PC-9 (cell line): ENCODE data around the gene SNTG2. TPM values are rescaled to one million over a fixed set of nuclear protein-coding genes. Genes with fewer than 3 reads are reported as not detected.

ENCODE experiments used
- BruUV-seq: library from RNA; stranded (reverse); fragments of 400-500 nt; replicated peaks from 2 replicates; lab custom pipeline; 2021; lab: Mats Ljungman, UMichigan
- CTCF ChIA-PET: fragments of 300-600 bp; sonication (Branson Sonifier 250); formaldehyde crosslinking; loops from one replicate; lab custom pipeline; 2022; ENCODE audit warnings: antibody characterized with exemption; lab: Charles Lee
- POLR2A ChIA-PET: fragments of 300-600 bp; sonication (Branson Sonifier 250); formaldehyde crosslinking; loops from one replicate; lab custom pipeline; 2022; ENCODE audit warnings: antibody characterized with exemption; ENCODE audit not compliant: unreplicated experiment; lab: Charles Lee
- DNase-seq, 2 experiments: peaks; one replicate each; pipeline versions ENCODE4 v3.0.0 to v3.0.0-alpha.2; 2015 to 2022; ENCODE audit warnings: mixed read lengths in 1 of 2
- H2AFZ ChIP-seq: fragments of 200-600 bp; sonication (generic); 2 replicates; pipeline ENCODE4 v1.8.1; 2017; ENCODE audit warnings: antibody characterized with exemption
- H3F3A ChIP-seq: fragments of 200-600 bp; sonication (generic); 2 replicates; pipeline ENCODE4 v1.8.1; 2017; ENCODE audit warnings: antibody characterized with exemption, mild to moderate bottlenecking, low read depth; ENCODE audit not compliant: insufficient read depth
- H3K27ac ChIP-seq: fragments of 200-600 bp; sonication (generic); 2 replicates; pipeline ENCODE4 v1.6.1; 2016; ENCODE audit warnings: mixed run types
- H3K27me3 ChIP-seq: fragments of 200-600 bp; sonication (generic); 2 replicates; pipeline ENCODE4 v1.6.1; 2016; ENCODE audit warnings: low read depth, mixed run types; ENCODE audit not compliant: insufficient read depth
- H3K36me3 ChIP-seq: fragments of 200-600 bp; sonication (generic); 2 replicates; pipeline ENCODE4 v1.6.1; 2016; ENCODE audit warnings: low read depth, mixed run types
- H3K4me1 ChIP-seq: fragments of 200-600 bp; sonication (generic); replicated peaks from 2 replicates; pipeline ENCODE4 v1.6.1; 2016; ENCODE audit warnings: mixed run types; ENCODE audit not compliant: insufficient read depth
- H3K4me2 ChIP-seq: fragments of 200-600 bp; sonication (generic); 2 replicates; pipeline ENCODE4 v1.6.1; 2017; ENCODE audit warnings: mixed run types
- H3K4me3 ChIP-seq: fragments of 200-600 bp; sonication (generic); 2 replicates; pipeline ENCODE4 v1.6.1; 2016; ENCODE audit warnings: mixed run types
- H3K79me2 ChIP-seq: fragments of 200-600 bp; sonication (generic); 2 replicates; pipeline ENCODE4 v1.6.1; 2017; ENCODE audit warnings: low read depth, mixed run types
- H3K9me2 ChIP-seq: fragments of 200-600 bp; sonication (generic); 2 replicates; pipeline ENCODE4 v1.8.1; 2017; ENCODE audit warnings: mild to moderate bottlenecking; ENCODE audit not compliant: insufficient read depth
- H3K9me3 ChIP-seq: fragments of 200-600 bp; sonication (generic); 2 replicates; pipeline ENCODE4 v1.8.1; 2016; ENCODE audit warnings: low read depth; ENCODE audit not compliant: insufficient read depth
- H4K20me1 ChIP-seq: fragments of 200-600 bp; sonication (generic); 2 replicates; pipeline ENCODE4 v1.8.1; 2017; ENCODE audit not compliant: insufficient read depth
- EZH2 ChIP-seq: fragments of 200-600 bp; sonication (generic); IDR thresholded peaks from 2 replicates; pipeline ENCODE4 v1.8.0; 2017; ENCODE audit warnings: antibody characterized with exemption, low read depth
- intact Hi-C: fragments of 100-400 bp; cut with micrococcal nuclease; formaldehyde crosslinking; loops from one replicate; pipeline ENCODE4 v1.10.0; 2022; ENCODE audit not compliant: unreplicated experiment
- total RNA-seq: library from RNA; stranded (reverse); gene quantifications from 2 replicates; pipeline ENCODE4 v1.2.3, GENCODE V29; 2021
- TF ChIP-seq, protein P1 (sequence below): fragments of 200-600 bp; sonication (generic); conservative IDR thresholded peaks from 2 replicates; pipeline ENCODE4 v1.6.1; 2017; ENCODE audit warnings: mixed run types, antibody characterized with exemption, mild to moderate bottlenecking, moderate library complexity

Gene SNTG2
- total RNA-seq, 1 experiment from 2014 or later: not detected

DNA sequence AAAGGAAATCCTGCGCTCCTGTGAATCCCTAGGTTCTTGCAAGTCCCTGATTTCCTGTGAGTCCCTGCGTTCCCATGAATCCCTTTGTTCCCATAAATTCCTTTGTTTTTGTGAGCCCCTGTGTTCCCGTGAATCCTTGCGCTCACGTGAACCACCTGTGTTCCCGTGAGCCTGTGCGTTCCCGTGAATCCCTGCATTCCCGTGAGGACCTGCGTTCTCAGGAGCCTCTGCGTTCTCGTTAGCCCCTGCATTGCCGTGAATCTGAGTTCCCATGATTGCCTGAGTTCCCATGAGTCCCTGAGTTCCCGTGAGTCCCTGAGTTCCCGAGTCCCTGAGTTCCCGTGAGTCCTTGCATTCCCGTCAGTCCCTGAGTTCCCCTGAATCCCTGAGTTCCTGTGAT, 71.5 kb downstream of the SNTG2 start:
- TF ChIP-seq, protein P1, sequence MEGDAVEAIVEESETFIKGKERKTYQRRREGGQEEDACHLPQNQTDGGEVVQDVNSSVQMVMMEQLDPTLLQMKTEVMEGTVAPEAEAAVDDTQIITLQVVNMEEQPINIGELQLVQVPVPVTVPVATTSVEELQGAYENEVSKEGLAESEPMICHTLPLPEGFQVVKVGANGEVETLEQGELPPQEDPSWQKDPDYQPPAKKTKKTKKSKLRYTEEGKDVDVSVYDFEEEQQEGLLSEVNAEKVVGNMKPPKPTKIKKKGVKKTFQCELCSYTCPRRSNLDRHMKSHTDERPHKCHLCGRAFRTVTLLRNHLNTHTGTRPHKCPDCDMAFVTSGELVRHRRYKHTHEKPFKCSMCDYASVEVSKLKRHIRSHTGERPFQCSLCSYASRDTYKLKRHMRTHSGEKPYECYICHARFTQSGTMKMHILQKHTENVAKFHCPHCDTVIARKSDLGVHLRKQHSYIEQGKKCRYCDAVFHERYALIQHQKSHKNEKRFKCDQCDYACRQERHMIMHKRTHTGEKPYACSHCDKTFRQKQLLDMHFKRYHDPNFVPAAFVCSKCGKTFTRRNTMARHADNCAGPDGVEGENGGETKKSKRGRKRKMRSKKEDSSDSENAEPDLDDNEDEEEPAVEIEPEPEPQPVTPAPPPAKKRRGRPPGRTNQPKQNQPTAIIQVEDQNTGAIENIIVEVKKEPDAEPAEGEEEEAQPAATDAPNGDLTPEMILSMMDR: no peak
- no peak for TF ChIP-seq EZH2
- Histone ChIP-seq H3K27me3 (peaks cover 20% of the 10 kb centered on the region), H3K9me3 (no peaks in the 10 kb centered on the region), H4K20me1 (no peaks in the 10 kb centered on the region), H3K27ac (no peak overlapping the region), H3K36me3 (no peaks in the 10 kb centered on the region), H3K4me1 (no peaks in the 10 kb centered on the region), H3K9me2 (no peaks in the 10 kb centered on the region), H3F3A (no peaks in the 10 kb centered on the region), H2AFZ (no peak overlapping the region), H3K4me2 (peak overlapping the region; percentile 40), H3K79me2 (no peaks in the 10 kb centered on the region), H3K4me3 (no peak overlapping the region)
- no peak for DNase-seq
- POLR2A ChIA-PET: no interaction called here
- intact Hi-C loops: no loop called here
- CTCF ChIA-PET: no interaction called here
- no TSS peak for BruUV-seq

DNA sequence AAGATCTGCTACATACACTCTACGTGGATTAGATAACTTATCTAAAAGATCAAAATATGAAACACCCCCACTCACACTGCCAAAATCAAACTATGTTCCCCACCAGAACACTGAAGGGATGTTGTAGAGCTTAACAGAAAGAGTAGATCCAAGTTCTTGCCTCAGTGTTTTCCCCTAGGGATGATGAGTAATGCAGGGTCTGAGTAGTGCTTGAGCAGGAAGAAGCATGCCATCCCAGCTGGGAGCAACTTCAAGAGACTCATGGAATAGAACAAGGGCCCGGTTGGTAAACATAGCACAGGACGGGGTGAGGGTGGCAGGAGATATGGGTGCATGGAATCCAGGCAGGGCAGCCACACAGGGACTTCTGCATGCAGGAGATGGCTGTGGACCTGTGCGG, 74.3 kb downstream of the SNTG2 start:
- no peaks in the 10 kb centered on the region for H3F3A ChIP-seq
- H3K27ac ChIP-seq: no peak overlapping the region
- ChIA-PET POLR2A (no interaction called here), CTCF (no interaction called here)
- peaks cover 42% of the 10 kb centered on the region for H3K27me3 ChIP-seq
- TF ChIP-seq EZH2: no peak
- TF ChIP-seq, protein P1: no peak
- no peaks in the 10 kb centered on the region for H3K79me2 ChIP-seq
- H3K4me3 ChIP-seq: no peak overlapping the region
- no peaks in the 10 kb centered on the region for H3K9me3 ChIP-seq
- no peak overlapping the region for H2AFZ ChIP-seq
- DNase-seq: no peak
- H3K4me1 ChIP-seq: no peaks in the 10 kb centered on the region
- H3K36me3 ChIP-seq: no peaks in the 10 kb centered on the region
- H3K4me2 ChIP-seq: no peak overlapping the region
- H3K9me2 ChIP-seq: no peaks in the 10 kb centered on the region
- intact Hi-C loops: no loop called here
- no peaks in the 10 kb centered on the region for H4K20me1 ChIP-seq
- no TSS peak for BruUV-seq

DNA sequence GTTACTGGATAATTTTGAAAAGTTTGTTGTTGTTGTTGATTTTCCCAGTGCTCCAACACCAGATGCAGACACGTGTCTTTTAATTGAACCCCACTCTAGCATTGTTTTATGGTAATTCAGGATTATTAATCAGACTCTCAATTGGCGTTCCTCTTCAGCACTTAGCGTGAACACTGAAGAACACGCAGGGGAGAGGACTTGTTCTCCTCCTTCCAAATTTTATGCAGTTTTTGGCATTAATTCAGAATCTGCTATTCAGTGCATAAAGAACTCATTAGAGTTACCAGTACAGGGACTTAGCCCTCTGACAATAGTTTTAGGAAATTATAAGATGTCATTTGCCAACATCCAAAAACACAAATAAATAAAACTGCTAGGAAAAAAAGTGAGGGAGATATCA, 75.5 kb downstream of the SNTG2 start:
- H3K27me3 ChIP-seq: peaks cover 52% of the 10 kb centered on the region
- no peak overlapping the region for H2AFZ ChIP-seq
- intact Hi-C loops: no loop called here
- ChIA-PET POLR2A (no interaction called here), CTCF (no interaction called here)
- no peak overlapping the region for H3K27ac ChIP-seq
- no peaks in the 10 kb centered on the region for H3K36me3 ChIP-seq
- BruUV-seq: no TSS peak
- H3F3A ChIP-seq: no peaks in the 10 kb centered on the region
- TF ChIP-seq, protein P1: no peak
- TF ChIP-seq EZH2: no peak
- H3K79me2 ChIP-seq: no peaks in the 10 kb centered on the region
- H3K9me3 ChIP-seq: no peaks in the 10 kb centered on the region
- no peak overlapping the region for H3K4me3 ChIP-seq
- H3K4me1 ChIP-seq: no peaks in the 10 kb centered on the region
- DNase-seq: no peak
- H3K4me2 ChIP-seq: no peak overlapping the region
- no peaks in the 10 kb centered on the region for H4K20me1 ChIP-seq
- H3K9me2 ChIP-seq: no peaks in the 10 kb centered on the region
